HCT116 (cell line): ENCODE results near the gene RBM44. TPM values are rescaled to one million over a fixed set of nuclear protein-coding genes. Genes with fewer than 3 reads are reported as not detected.

Experiments used
- ATAC-seq: fragments of 200-7000 bp; cut with Tn5 transposase; 2 replicates; pipeline ENCODE4 v1.9.1; 2020; ENCODE audit warnings: mild to moderate bottlenecking, moderate library complexity
- BruUV-seq: library from RNA; stranded (reverse); fragments of 400-500 nt; replicated peaks from 2 replicates; lab custom pipeline; 2021; lab: Mats Ljungman, UMichigan
- CTCF ChIA-PET: fragments of 300-600 bp; sonication (Branson Sonifier 250); formaldehyde crosslinking; loops from one replicate; lab custom pipeline; 2021; ENCODE audit warnings: antibody characterized with exemption; lab: Charles Lee
- POLR2A ChIA-PET: fragments of 300-600, 350-600 bp; sonication (Branson Sonifier 250); formaldehyde crosslinking; loops from one replicate; lab custom pipeline; 2021; ENCODE audit warnings: antibody characterized with exemption; lab: Charles Lee
- RAD21 ChIA-PET, 2 experiments: fragments of 300-600 bp; sonication (Branson Sonifier 250); formaldehyde crosslinking; loops; one replicate each; lab custom pipeline; 2023; ENCODE audit warnings: low total read pairs in 2 of 2; ENCODE audit not compliant: uncharacterized antibody in 2 of 2, unreplicated experiment in 2 of 2, low non-redundant PET in 1 of 2; lab: Charles Lee
- DNase-seq: peaks from one replicate; pipeline ENCODE4 v3.0.0-alpha.2; 2010; ENCODE audit warnings: low read depth, low spot score
- H2AFZ ChIP-seq: fragments of 200-600 bp; shearing (Covaris generic), sonication (generic); 2 replicates; pipeline ENCODE4 v1.6.1; 2017; ENCODE audit warnings: low read depth, mixed run types, mixed read lengths, antibody characterized with exemption, low read length; ENCODE audit not compliant: poor library complexity, severe bottlenecking
- H3K27ac ChIP-seq: 2 replicates; pipeline ENCODE4 v1.5.1; 2012; ENCODE audit warnings: low read depth, low read length
- H3K27me3 ChIP-seq: fragments of 200-600 bp; sonication (generic); 2 replicates; pipeline ENCODE4 v1.6.1; 2016; ENCODE audit warnings: mixed run types, low read length, mixed read lengths; ENCODE audit not compliant: insufficient read depth
- H3K36me3 ChIP-seq, 2 experiments: fragments of 200-500 bp in 1 of 2; fragments of 200-600 bp in 1 of 2; sonication (Bioruptor generic) in 1 of 2; sonication (generic) in 1 of 2; 2 replicates each; pipeline versions ENCODE4 v1.5.1 to v1.6.1; 2014 to 2016; ENCODE audit warnings: low read length in 2 of 2, inconsistent platforms in 1 of 2, mixed read lengths in 1 of 2, mixed run types in 1 of 2; ENCODE audit not compliant: insufficient read depth in 2 of 2, control insufficient read depth in 1 of 2
- H3K4me1 ChIP-seq, 2 experiments: fragments of 200-600 bp in 1 of 2; sonication (generic) in 1 of 2; 2 replicates each; pipeline versions ENCODE4 v1.5.1 to v1.6.1; 2012 to 2017; ENCODE audit warnings: low read length in 2 of 2, inconsistent platforms in 1 of 2, mild to moderate bottlenecking in 1 of 2, mixed read lengths in 1 of 2, mixed run types in 1 of 2, moderate library complexity in 1 of 2; ENCODE audit not compliant: insufficient read depth in 2 of 2, control insufficient read depth in 1 of 2
- H3K4me2 ChIP-seq: fragments of 200-600 bp; sonication (generic); 2 replicates; pipeline ENCODE4 v1.6.1; 2017; ENCODE audit warnings: mixed run types, low read length, mixed read lengths
- H3K4me3 ChIP-seq, 2 experiments: fragments of 200-600 bp in 1 of 2; sonication (generic) in 1 of 2; replicated peaks in 1 of 2; 2 replicates each; pipeline ENCODE4 v1.5.1; 2011 to 2016; ENCODE audit warnings: low read length in 2 of 2, control low read depth in 1 of 2, low read depth in 1 of 2, mild to moderate bottlenecking in 1 of 2, mixed read lengths in 1 of 2, mixed run types in 1 of 2
- H3K79me2 ChIP-seq: fragments of 200-600 bp; sonication (generic); 2 replicates; pipeline ENCODE4 v1.6.1; 2017; ENCODE audit warnings: mild to moderate bottlenecking, mixed run types, low read length, moderate library complexity, mixed read lengths; ENCODE audit not compliant: insufficient read depth
- H3K9ac ChIP-seq: fragments of 200-600 bp; sonication (generic); 2 replicates; pipeline ENCODE4 v1.6.1; 2016; ENCODE audit warnings: low read length, mixed read lengths
- H3K9me2 ChIP-seq: fragments of 200-600 bp; sonication (generic), shearing (Covaris generic); 2 replicates; pipeline ENCODE4 v1.6.1; 2017; ENCODE audit warnings: mixed run types, mild to moderate bottlenecking, moderate library complexity; ENCODE audit not compliant: insufficient read depth
- H3K9me3 ChIP-seq, 2 experiments: fragments of 200-500 bp in 1 of 2; fragments of 200-600 bp in 1 of 2; sonication (Bioruptor generic) in 1 of 2; sonication (generic) in 1 of 2; 2 replicates each; pipeline ENCODE4 v1.6.1; 2014 to 2017; ENCODE audit warnings: low read length in 2 of 2, mixed read lengths in 2 of 2, inconsistent platforms in 1 of 2, low read depth in 1 of 2, mild to moderate bottlenecking in 1 of 2, mixed run types in 1 of 2, moderate library complexity in 1 of 2; ENCODE audit not compliant: control insufficient read depth in 1 of 2, insufficient read depth in 1 of 2
- H4K20me1 ChIP-seq: fragments of 200-600 bp; sonication (generic), shearing (Covaris generic); 2 replicates; pipeline ENCODE4 v1.6.1; 2017; ENCODE audit warnings: mixed run types, mild to moderate bottlenecking, moderate library complexity; ENCODE audit not compliant: insufficient read depth
- EZH2 ChIP-seq: fragments of 200-600 bp; sonication (generic); IDR thresholded peaks from 2 replicates; pipeline ENCODE4 v1.6.1; 2017; ENCODE audit warnings: antibody characterized with exemption, mixed run types
- FOSL1 ChIP-seq: IDR thresholded peaks from 2 replicates; pipeline ENCODE4 v1.6.1; 2012; ENCODE audit warnings: low read depth
- JUND ChIP-seq: IDR thresholded peaks from 2 replicates; pipeline ENCODE4 v1.6.1; 2012
- TCF7L2 ChIP-seq: IDR thresholded peaks from 2 replicates; pipeline ENCODE4 v1.7.0; 2011; ENCODE audit warnings: borderline replicate concordance, inconsistent platforms; ENCODE audit not compliant: insufficient read depth, insufficient read length; ENCODE audit errors: extremely low read depth
- intact Hi-C: fragments of 100-400 bp; cut with micrococcal nuclease; formaldehyde crosslinking; loops from 2 replicates; pipeline ENCODE4 v1.10.0; 2022
- total RNA-seq: library from RNA; stranded (reverse); gene quantifications from one replicate; pipeline ENCODE4 v1.2.1, GENCODE V29; 2021; ENCODE audit not compliant: unreplicated experiment
- TF ChIP-seq, protein P1 (sequence below), 3 experiments: fragments of 200-600 bp in 1 of 3; sonication (generic) in 1 of 3; IDR thresholded peaks in 2 of 3; conservative IDR thresholded peaks in 1 of 3; 2 replicates each; pipeline ENCODE4 v1.5.1; 2012 to 2017; ENCODE audit warnings: low read depth in 2 of 3, low read length in 2 of 3, antibody characterized with exemption in 1 of 3, borderline replicate concordance in 1 of 3, control low read depth in 1 of 3, mild to moderate bottlenecking in 1 of 3, mixed read lengths in 1 of 3, mixed run types in 1 of 3, moderate library complexity in 1 of 3; ENCODE audit not compliant: insufficient read depth in 1 of 3
- TF ChIP-seq, protein P2 (sequence below): IDR thresholded peaks from 2 replicates; pipeline ENCODE4 v1.6.1; 2012

RBM44 gene
- total RNA-seq, 1 experiment from 2014 or later: 0.54 TPM

- no peaks in the 10 kb centered on the region for H3K79me2 ChIP-seq
- RAD21 ChIA-PET: no interaction called here
- H3K4me1 ChIP-seq: 0 out of 4 replicates have a peak, but pooled peaks cover 0 to 5% of the 10 kb centered on the region in 2 experiments
- DNase-seq: no peak
- H3K4me2 ChIP-seq: no peak overlapping the region
- POLR2A ChIA-PET: no interaction called here
- H3K9me2 ChIP-seq: no peaks in the 10 kb centered on the region
- no peak for ATAC-seq
- no peaks in the 10 kb centered on the region for H4K20me1 ChIP-seq
- no peak overlapping the region for H3K9ac ChIP-seq
- H2AFZ ChIP-seq: no peak overlapping the region
- intact Hi-C loops: no loop called here
- H3K4me3 ChIP-seq: no peak overlapping the region
- H3K9me3 ChIP-seq: no peaks in the 10 kb centered on the region
- CTCF ChIA-PET: no interaction called here
- TF ChIP-seq, protein P1, sequence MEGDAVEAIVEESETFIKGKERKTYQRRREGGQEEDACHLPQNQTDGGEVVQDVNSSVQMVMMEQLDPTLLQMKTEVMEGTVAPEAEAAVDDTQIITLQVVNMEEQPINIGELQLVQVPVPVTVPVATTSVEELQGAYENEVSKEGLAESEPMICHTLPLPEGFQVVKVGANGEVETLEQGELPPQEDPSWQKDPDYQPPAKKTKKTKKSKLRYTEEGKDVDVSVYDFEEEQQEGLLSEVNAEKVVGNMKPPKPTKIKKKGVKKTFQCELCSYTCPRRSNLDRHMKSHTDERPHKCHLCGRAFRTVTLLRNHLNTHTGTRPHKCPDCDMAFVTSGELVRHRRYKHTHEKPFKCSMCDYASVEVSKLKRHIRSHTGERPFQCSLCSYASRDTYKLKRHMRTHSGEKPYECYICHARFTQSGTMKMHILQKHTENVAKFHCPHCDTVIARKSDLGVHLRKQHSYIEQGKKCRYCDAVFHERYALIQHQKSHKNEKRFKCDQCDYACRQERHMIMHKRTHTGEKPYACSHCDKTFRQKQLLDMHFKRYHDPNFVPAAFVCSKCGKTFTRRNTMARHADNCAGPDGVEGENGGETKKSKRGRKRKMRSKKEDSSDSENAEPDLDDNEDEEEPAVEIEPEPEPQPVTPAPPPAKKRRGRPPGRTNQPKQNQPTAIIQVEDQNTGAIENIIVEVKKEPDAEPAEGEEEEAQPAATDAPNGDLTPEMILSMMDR (IDR thresholded peaks at IDR 0.05 in 2 of 3, conservative IDR thresholded peaks at IDR 0.05 in 1 of 3; ENCODE audit: borderline replicate concordance in 1 of 3, insufficient read depth in 1 of 3, low read depth in 2 of 3, low read length in 2 of 3): no peak
- no peak for TF ChIP-seq TCF7L2
- TF ChIP-seq JUND: no peak
- no peak for TF ChIP-seq FOSL1
- TF ChIP-seq, protein P2, sequence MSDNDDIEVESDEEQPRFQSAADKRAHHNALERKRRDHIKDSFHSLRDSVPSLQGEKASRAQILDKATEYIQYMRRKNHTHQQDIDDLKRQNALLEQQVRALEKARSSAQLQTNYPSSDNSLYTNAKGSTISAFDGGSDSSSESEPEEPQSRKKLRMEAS: no peak
- no peak for TF ChIP-seq EZH2
- H3K27ac ChIP-seq: no peak overlapping the region
- no peaks in the 10 kb centered on the region for H3K27me3 ChIP-seq
- BruUV-seq: no TSS peak
- no peaks in the 10 kb centered on the region for H3K36me3 ChIP-seq
Measured at GRCh38 chr2:237889811-237890210, 91.2 kb downstream of the RBM44 start.

Other genes with a start within 250 kb of the RBM44 start
- gene PRLH, start 232.2 kb upstream of the RBM44 start, total RNA-seq: not detected
- 41.8 TPM for gene RAB17, start 208.0 kb upstream of the RBM44 start, total RNA-seq
- gene LRRFIP1, start 171.2 kb upstream of the RBM44 start, total RNA-seq: 76.9 TPM
- 23.4 TPM for gene RAMP1, start 60.8 kb downstream of the RBM44 start, total RNA-seq
- gene UBE2F, start 168.2 kb downstream of the RBM44 start, total RNA-seq: 32.8 TPM